Uterus (tissue), 4 donors: ENCODE results near the gene ADGRF1. TPM values are rescaled to one million over a fixed set of nuclear protein-coding genes. Genes with fewer than 3 reads are reported as not detected.

Source experiments
- DNase-seq, 2 donors: peaks; one replicate each; pipeline ENCODE4 v3.0.0-alpha.2; 2019 to 2020
- H3K27ac ChIP-seq, 2 donors: fragments of 200-600 bp; sonication (generic); 1 replicate in 1 of 2; 2 replicates in 1 of 2; pipeline ENCODE4 v1.5.1; 2016 to 2018
- H3K27me3 ChIP-seq, 2 donors: fragments of 200-600 bp; sonication (generic); one replicate each; pipeline ENCODE4 v1.5.1; 2018 to 2019; ENCODE audit warnings: control low read depth in 1 of 2
- H3K36me3 ChIP-seq, 2 donors: fragments of 200-600 bp; sonication (generic); one replicate each; pipeline ENCODE4 v1.5.1; 2019; ENCODE audit warnings: control low read depth in 1 of 2
- H3K4me1 ChIP-seq, 2 donors: fragments of 200-600 bp; sonication (generic); one replicate each; pipeline ENCODE4 v1.5.1; 2018 to 2019; ENCODE audit warnings: control low read depth in 1 of 2
- H3K4me3 ChIP-seq, 2 donors: fragments of 200-600 bp; sonication (generic); 1 replicate in 1 of 2; 2 replicates in 1 of 2; pipeline ENCODE4 v1.5.1; 2018 to 2019; ENCODE audit warnings: mild to moderate bottlenecking in 1 of 2
- H3K9me3 ChIP-seq, 2 donors: fragments of 200-600 bp; sonication (generic); one replicate each; pipeline ENCODE4 v1.5.1; 2019; ENCODE audit warnings: control low read depth in 1 of 2
- CTCF ChIP-seq, 4 experiments: fragments of 200-600 bp in 2 of 4; fragments of 450-650 bp in 2 of 4; sonication (generic) in 2 of 4; IDR thresholded peaks; one replicate each; pipeline ENCODE4 v1.5.1; 2016 to 2019; ENCODE audit warnings: antibody characterized with exemption in 4 of 4, mild to moderate bottlenecking in 2 of 4, moderate library complexity in 1 of 4
- POLR2A ChIP-seq, 2 donors: fragments of 450-650 bp; IDR thresholded peaks; one replicate each; pipeline ENCODE4 v1.6.1; 2016; ENCODE audit warnings: antibody characterized with exemption in 2 of 2, mild to moderate bottlenecking in 1 of 2, moderate library complexity in 1 of 2
- intact Hi-C: fragments of 100-400 bp; cut with DNase I; formaldehyde crosslinking; loops from one replicate; pipeline ENCODE4 v1.15.1; 2023; ENCODE audit warnings: low total_unique reads
- total RNA-seq, 4 donors: library from RNA; depleted of rRNA in 3 of 4; stranded (reverse); fragments of >200 nt in 3 of 4; gene quantifications; one replicate each; pipeline versions ENCODE4 v1.1.0 to v1.2.4, GENCODE V29; 2014 to 2023
- donor health status: DM: yes; HTN: yes; CAD: no.

ADGRF1 gene
- total RNA-seq, 4 donors from 2014 or later = 0.35 TPM; not detected in 3

GRCh38 chr6:46985943-46986342 is 56.2 kb downstream of the ADGRF1 start:
- H3K36me3 ChIP-seq = no peaks in the 10 kb centered on the region
- no peak overlapping the region for H3K4me3 ChIP-seq
- no peaks in the 10 kb centered on the region for H3K4me1 ChIP-seq
- H3K27ac ChIP-seq = no peak overlapping the region
- H3K9me3 ChIP-seq = no peaks in the 10 kb centered on the region
- TF ChIP-seq POLR2A (IDR thresholded peaks at IDR 0.05) = no peak
- TF ChIP-seq CTCF (IDR thresholded peaks at IDR 0.05) = no peak
- DNase-seq = no peak
- no peaks in the 10 kb centered on the region for H3K27me3 ChIP-seq
- intact Hi-C loops = no loop called here

- H3K4me3 ChIP-seq = no peak overlapping the region
- no peaks in the 10 kb centered on the region for H3K9me3 ChIP-seq
- H3K27ac ChIP-seq = peak overlapping the region in 1 of 2 donors; percentile 1
- no peaks in the 10 kb centered on the region for H3K4me1 ChIP-seq
- H3K27me3 ChIP-seq = no peaks in the 10 kb centered on the region
- no peak for DNase-seq
- intact Hi-C loops = no loop called here
- TF ChIP-seq CTCF (IDR thresholded peaks at IDR 0.05) (no peak), POLR2A (IDR thresholded peaks at IDR 0.05) (no peak)
- no peaks in the 10 kb centered on the region for H3K36me3 ChIP-seq
Observed at GRCh38 chr6:46983007-46983411, 59.1 kb downstream of the ADGRF1 start.

GRCh38 chr6:46979206-46979605 is 62.9 kb downstream of the ADGRF1 start:
- Histone ChIP-seq H3K4me3 (no peak overlapping the region), H3K9me3 (no peaks in the 10 kb centered on the region), H3K36me3 (no peaks in the 10 kb centered on the region), H3K4me1 (no peaks in the 10 kb centered on the region), H3K27me3 (no peaks in the 10 kb centered on the region), H3K27ac (no peak overlapping the region)
- no peak for TF ChIP-seq POLR2A (IDR thresholded peaks at IDR 0.05)
- no peak for TF ChIP-seq CTCF (IDR thresholded peaks at IDR 0.05)
- no peak for DNase-seq
- intact Hi-C loops = no loop called here

- Histone ChIP-seq H3K9me3 (no peaks in the 10 kb centered on the region), H3K27ac (no peak overlapping the region), H3K27me3 (no peaks in the 10 kb centered on the region), H3K36me3 (no peaks in the 10 kb centered on the region), H3K4me3 (no peak overlapping the region), H3K4me1 (no peaks in the 10 kb centered on the region)
- intact Hi-C loops = no loop called here
- no peak for DNase-seq
- TF ChIP-seq CTCF (IDR thresholded peaks at IDR 0.05) (no peak), POLR2A (IDR thresholded peaks at IDR 0.05) (no peak)
Observed at GRCh38 chr6:46974786-46975185, 67.3 kb downstream of the ADGRF1 start.

GRCh38 chr6:46973029-46973428 is 69.1 kb downstream of the ADGRF1 start:
- TF ChIP-seq CTCF (IDR thresholded peaks at IDR 0.05) (no peak), POLR2A (IDR thresholded peaks at IDR 0.05) (no peak)
- Histone ChIP-seq H3K27me3 (no peaks in the 10 kb centered on the region), H3K27ac (no peak overlapping the region), H3K36me3 (no peaks in the 10 kb centered on the region), H3K4me3 (no peak overlapping the region), H3K4me1 (no peaks in the 10 kb centered on the region), H3K9me3 (no peaks in the 10 kb centered on the region)
- no peak for DNase-seq
- intact Hi-C loops = no loop called here
